K562 treated with DMSO at 1 percent for 48 hours (cell line): Measurements from ENCODE around the gene ABCA5. TPM values are rescaled to one million over a fixed set of nuclear protein-coding genes. Genes with fewer than 3 reads are reported as not detected.

ENCODE experiments used
- total RNA-seq: library from RNA; unstranded; fragments of 300-600 nt; gene quantifications from 2 replicates; pipeline ENCODE4 v1.2.3, GENCODE V29; 2022; ENCODE audit warnings: low replicate concordance; ENCODE audit errors: extremely low read depth

The ABCA5 gene, protein sequence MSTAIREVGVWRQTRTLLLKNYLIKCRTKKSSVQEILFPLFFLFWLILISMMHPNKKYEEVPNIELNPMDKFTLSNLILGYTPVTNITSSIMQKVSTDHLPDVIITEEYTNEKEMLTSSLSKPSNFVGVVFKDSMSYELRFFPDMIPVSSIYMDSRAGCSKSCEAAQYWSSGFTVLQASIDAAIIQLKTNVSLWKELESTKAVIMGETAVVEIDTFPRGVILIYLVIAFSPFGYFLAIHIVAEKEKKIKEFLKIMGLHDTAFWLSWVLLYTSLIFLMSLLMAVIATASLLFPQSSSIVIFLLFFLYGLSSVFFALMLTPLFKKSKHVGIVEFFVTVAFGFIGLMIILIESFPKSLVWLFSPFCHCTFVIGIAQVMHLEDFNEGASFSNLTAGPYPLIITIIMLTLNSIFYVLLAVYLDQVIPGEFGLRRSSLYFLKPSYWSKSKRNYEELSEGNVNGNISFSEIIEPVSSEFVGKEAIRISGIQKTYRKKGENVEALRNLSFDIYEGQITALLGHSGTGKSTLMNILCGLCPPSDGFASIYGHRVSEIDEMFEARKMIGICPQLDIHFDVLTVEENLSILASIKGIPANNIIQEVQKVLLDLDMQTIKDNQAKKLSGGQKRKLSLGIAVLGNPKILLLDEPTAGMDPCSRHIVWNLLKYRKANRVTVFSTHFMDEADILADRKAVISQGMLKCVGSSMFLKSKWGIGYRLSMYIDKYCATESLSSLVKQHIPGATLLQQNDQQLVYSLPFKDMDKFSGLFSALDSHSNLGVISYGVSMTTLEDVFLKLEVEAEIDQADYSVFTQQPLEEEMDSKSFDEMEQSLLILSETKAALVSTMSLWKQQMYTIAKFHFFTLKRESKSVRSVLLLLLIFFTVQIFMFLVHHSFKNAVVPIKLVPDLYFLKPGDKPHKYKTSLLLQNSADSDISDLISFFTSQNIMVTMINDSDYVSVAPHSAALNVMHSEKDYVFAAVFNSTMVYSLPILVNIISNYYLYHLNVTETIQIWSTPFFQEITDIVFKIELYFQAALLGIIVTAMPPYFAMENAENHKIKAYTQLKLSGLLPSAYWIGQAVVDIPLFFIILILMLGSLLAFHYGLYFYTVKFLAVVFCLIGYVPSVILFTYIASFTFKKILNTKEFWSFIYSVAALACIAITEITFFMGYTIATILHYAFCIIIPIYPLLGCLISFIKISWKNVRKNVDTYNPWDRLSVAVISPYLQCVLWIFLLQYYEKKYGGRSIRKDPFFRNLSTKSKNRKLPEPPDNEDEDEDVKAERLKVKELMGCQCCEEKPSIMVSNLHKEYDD (N-terminal part only)
- not detected in 2 replicates for total RNA-seq

GRCh38 chr17:69327060-69327831, at the start of gene ABCA5:
Gene ABCA5, minus strand, starts transcription at chr17:69327133. Its CDS starts 12,718 bp downstream, at chr17:69314415.

GRCh38 chr17:69228576-69228975, 98.4 kb downstream of the ABCA5 start, which contains the start of gene ABCA10:
Gene ABCA10, minus strand, starts transcription at chr17:69228824. Its CDS starts 3,466 bp downstream, at chr17:69225358.

Other genes with a start within 250 kb of the ABCA5 start
- not detected in 2 replicates for gene ABCA6, start 185.2 kb downstream of the ABCA5 start, total RNA-seq
- not detected in 2 replicates for gene ABCA10, start 98.3 kb downstream of the ABCA5 start, total RNA-seq
- not detected in 2 replicates for gene MAP2K6, start 87.6 kb upstream of the ABCA5 start, total RNA-seq